Breast epithelium (tissue), 3 donors: Measurements from ENCODE around the gene ARHGEF2.

Experiments
- POLR2A ChIP-seq: fragments of 450-650 bp; IDR thresholded peaks from one replicate; pipeline ENCODE4 v1.6.1; 2016; ENCODE audit warnings: antibody characterized with exemption, mild to moderate bottlenecking, moderate library complexity
- TF ChIP-seq, protein P1 (sequence below), 3 donors: fragments of 450-650 bp; IDR thresholded peaks; one replicate each; pipeline ENCODE4 v1.5.1; 2016 to 2017; ENCODE audit warnings: antibody characterized with exemption in 3 of 3, mild to moderate bottlenecking in 3 of 3, moderate library complexity in 3 of 3

- TF ChIP-seq, protein P1, sequence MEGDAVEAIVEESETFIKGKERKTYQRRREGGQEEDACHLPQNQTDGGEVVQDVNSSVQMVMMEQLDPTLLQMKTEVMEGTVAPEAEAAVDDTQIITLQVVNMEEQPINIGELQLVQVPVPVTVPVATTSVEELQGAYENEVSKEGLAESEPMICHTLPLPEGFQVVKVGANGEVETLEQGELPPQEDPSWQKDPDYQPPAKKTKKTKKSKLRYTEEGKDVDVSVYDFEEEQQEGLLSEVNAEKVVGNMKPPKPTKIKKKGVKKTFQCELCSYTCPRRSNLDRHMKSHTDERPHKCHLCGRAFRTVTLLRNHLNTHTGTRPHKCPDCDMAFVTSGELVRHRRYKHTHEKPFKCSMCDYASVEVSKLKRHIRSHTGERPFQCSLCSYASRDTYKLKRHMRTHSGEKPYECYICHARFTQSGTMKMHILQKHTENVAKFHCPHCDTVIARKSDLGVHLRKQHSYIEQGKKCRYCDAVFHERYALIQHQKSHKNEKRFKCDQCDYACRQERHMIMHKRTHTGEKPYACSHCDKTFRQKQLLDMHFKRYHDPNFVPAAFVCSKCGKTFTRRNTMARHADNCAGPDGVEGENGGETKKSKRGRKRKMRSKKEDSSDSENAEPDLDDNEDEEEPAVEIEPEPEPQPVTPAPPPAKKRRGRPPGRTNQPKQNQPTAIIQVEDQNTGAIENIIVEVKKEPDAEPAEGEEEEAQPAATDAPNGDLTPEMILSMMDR (IDR thresholded peaks at IDR 0.05), result no peak
- TF ChIP-seq POLR2A, result no peak
These were observed 30.6 kb downstream of the ARHGEF2 start for GRCh38 chr1:155947741-155948140.
